Activated CD4-positive, alpha-beta T cell treated with anti-CD3 and anti-CD28 coated beads, Interleukin-2, amount 50 U/mL, for 16 hours (primary cell): ENCODE results near the gene ADRM1.

Source experiments
- DNase-seq: peaks from one replicate; pipeline ENCODE4 v3.0.0-alpha.2; 2020

ADRM1 gene

DNA sequence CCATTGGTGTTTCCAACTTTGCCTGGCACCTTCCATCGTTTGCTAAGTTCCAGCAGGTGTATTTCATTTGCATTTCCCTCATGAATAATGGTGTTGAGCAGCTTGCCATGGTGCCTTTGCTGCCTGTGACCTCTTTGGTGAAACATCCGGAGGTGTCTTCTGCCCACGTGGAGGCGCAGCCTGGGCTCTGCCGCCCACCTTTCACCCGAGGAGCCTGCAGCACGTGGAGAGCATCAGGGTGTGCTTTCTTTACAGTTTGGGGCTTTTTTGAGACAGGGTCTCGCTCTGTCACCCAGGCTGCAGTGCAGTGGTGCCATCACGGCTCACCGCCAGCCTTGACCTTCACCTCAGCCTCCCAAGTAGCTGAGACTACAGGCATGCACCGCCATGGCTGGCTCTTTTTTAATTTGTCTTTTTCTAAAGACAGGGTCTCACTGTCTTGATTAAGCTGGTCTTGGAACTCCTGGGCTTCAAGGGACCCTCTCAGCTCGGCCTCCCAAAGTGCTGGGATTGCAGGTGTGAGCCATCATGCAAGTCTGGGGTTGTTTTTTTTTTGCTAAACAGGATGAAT, 3.0 kb upstream of the ADRM1 start:
- no peak for DNase-seq

DNA sequence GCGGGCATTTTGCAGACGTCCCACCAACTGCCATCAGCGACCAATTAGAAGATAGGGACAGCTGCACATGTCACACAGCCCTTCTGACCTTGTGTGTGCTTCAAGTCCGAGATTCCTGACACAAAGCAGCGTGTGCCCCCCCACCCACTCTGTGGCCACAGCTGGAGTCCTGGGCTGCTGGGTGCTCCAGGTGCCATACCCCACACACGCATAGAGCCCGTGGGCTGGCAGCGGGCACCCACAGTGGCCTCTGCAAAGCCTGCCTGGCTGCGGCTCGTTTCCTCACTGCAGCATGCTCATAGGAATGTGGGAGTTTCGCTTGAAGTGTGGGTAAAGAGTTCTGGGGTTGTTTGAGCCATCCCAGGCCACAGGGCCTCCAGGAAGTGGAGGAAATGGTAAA, 2.5 kb upstream of the ADRM1 start:
- DNase-seq, result no peak

DNA sequence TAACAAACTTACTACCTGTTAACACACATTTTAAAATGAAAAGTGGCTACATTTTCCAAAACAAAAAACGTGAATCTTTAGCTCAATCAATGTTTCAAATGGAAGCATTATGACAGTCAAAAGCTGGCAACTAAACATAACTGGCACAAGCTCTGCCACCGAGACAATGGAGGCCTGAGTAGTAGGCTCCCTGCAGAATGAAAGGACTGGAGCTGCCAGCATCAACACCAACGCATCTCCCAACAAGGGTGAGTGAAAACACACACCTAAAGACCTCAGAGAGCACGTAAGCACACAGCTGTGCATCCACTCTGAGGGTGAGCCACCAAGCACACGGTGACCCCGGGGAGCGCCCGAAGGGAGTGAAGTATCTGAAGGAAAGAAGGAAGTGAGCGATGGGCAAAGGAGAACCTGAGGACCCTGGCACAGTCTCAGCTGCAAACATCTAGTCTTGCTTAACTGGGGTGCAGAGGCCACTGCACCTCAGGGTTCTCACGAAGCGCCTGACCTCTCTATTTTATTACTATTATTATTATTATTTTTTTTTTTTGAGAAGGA, 1.6 kb upstream of the ADRM1 start:
- DNase-seq, result no peak

DNA sequence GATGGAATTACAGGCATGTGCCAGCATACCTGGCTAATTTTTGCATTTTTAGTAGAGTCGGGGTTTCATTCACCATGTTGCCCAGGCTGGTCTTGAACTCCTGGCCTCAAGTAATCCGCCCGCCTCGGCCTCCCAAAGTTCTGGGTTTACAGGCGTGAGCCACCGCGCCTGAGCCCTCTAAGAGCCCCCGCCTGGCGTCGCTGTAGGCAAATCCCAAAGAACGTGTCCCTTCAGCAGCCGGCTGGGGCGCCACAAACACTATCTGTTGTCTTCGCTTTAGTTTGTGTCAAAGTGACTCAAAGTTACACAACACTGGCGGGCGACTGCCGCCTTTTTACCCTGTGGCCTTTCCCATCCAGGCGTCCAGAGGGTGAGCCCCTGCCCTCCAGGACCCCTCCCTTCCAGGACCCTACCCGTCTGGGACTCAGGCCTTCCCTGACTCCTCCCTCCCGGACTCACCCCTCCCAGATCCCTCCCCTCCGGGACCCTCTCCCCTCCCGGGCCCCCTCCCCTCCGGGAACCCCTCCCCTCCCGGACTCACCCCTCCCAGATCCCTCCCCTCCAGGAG, 940 bp upstream of the ADRM1 start:
- DNase-seq, result peak; percentile 94

DNA sequence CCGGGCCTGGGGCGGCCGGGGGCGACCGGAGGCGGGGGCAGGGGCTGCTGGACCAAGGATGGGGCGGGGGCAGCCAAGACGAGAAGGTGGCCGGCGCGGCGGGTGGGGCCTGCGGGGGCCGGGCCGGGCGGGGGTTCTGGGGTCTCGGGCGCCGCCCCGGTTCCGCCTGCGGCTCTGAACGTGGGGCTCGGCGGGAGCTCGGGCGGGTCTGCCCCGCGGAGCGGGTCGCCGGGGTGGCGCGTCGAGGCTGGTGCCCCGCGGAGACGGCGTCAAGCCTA, 204 bp downstream of the ADRM1 start:
- no peak for DNase-seq

DNA sequence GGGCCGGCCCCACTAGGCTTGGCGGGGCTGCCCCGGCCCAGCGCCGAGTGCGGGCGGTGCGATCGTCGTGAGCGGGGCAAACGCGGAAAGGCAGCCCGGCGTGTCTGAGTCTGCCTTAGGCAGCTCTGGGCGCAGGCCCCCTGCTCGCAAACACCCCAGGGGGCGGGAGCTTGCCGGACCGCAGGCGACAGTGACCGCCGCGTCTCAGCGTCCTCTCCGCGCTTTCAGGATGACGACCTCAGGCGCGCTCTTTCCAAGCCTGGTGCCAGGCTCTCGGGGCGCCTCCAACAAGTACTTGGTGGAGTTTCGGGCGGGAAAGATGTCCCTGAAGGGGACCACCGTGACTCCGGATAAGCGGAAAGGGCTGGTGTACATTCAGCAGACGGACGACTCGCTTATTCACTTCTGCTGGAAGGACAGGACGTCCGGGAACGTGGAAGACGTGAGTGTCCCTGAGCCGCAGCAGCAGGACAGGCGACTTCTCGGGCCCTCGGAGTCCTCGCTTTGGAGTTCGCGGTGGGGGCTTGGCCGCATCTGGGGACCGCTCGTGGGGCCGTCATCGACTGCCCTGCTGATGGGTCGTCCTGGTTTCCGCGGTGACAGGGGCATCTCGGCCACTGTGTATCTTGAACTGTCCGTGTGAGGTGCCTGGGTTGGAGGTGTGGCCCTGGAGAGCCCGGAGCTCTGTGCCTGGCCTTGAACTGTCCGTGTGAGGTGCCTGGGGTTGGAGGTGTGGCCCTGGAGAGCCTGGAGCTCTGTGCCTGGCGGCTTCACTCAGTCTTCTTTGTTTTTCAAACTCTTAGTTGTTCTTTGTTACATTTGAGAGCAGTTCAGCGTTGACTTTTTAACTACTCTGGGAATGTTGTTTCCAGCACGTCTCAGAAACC, 786 bp downstream of the ADRM1 start:
- peak; percentile 32 for DNase-seq

DNA sequence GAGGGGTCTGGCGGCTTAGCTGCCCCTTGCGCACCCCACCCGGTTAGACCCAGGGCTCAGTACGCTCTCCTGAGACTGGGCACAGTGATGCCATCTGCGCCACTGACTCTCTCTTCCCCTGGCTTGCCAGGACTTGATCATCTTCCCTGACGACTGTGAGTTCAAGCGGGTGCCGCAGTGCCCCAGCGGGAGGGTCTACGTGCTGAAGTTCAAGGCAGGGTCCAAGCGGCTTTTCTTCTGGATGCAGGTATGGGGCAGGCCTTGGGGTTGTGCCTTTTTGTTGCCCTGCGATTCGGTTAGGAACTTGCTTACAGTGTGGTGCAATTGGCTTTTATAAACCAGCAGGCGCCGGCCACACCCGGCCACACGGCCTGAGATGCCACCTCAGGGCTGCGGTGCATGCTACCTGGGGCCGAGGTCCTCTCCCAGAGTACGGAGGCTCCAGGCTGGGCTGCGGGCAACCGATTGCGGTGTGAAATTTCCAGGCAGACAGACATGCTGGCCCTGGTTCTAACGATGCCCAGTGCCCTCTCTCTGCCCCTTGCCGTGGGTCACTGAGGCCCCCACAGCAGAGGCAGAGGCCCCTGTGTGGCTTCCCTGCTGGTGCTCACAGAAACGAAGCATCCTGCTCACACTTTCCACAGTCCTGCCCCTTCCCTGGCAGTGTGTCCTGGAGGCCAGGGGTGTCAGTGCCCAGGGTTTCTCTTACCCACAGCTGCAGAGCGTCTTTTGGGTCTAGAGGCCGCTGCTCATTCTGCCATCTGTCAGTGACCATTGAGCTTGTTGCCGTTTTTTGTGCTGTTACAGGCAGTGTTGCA, 1.7 kb downstream of the ADRM1 start:
- DNase-seq, result no peak

DNA sequence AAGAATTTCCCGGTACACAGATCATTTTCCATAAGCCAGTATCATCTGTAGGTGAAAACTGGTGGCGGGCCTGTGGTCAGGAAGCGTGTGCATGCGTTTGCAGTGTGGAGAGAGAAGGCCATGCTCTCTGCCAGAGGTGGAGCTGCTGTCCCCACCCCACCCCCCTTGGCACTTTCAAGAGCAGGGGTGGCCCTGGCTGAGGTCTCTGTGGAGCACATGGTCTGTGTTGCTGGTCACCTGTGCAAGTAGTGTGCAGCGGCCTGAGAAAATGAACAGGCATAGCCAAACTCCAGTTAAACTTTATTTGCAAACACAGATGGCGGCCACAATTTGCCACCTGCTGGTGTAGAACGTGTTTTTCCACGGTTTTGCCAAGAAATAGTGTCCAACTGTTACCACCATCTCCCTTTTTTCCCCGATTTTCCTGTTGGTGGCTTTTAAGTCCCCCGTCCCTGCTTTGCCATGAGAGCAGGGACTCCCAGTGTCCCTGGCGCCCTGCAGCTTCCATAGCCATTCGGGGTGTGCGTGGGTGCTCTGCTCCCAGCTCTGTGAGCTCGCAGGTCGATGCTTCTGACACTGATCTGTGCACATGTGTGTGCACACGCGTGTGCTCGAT, 2.5 kb downstream of the ADRM1 start:
- DNase-seq, result no peak

DNA sequence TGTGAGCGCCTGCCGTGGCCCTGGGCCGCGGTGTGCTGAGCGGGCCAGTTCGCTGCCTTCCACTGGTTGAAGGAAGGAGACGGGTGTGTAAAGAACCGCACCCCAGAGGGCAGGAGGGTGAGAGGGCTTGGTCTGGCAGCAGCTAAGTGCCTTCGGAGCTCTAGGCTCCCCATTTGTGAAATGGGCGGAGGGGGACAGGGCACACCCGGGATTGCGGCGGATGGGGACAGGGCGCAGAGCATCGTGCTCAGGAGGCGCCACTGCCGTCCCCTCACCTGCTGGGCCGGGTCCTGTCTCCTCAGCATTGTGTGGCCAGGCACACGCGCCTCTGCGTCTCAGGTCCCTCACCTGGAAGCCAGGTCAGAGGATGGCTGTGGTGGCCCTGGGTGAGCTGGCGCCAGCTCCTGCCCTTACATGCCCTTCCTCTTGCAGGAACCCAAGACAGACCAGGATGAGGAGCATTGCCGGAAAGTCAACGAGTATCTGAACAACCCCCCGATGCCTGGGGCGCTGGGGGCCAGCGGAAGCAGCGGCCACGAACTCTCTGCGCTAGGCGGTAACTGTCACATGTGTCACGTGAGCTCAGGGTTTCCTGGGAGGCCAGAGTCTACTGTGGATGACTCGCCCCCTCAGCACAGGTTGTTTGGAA, 3.1 kb downstream of the ADRM1 start:
- no peak for DNase-seq

DNA sequence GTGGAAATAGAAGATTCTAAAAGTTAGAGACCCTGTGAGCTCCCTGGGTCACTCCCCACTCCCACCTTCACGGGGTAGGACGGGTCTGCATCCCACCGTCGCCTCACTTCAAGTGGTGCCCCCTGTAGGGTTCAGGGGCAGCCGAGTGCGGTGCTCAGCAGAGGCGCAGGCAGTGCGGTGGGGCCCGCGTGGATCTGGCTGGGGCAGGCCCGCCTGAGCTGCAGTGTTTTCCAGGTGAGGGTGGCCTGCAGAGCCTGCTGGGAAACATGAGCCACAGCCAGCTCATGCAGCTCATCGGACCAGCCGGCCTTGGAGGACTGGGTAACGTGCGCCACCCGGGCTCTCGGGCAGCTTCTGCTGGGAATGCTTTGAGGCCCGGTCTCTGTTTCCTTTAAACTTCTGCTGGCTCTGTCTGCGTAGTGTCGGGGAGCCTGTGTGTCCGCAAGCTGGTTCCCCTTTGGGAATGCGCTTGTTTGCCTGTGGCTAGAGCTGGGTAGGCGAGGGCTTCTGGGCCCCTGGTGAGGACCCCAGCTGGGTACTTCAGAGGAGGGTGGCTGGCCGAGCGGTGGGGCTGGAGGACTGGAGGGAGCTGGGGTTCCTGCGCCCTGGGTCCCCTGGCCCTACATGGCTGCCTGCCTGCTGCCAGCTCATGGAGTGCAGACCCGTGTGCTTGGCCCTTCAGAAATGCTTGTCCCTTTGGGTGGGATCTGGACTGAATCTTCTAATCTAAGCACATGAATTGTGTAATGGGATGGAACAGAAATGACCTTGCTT, 3.8 kb downstream of the ADRM1 start:
- no peak for DNase-seq

DNA sequence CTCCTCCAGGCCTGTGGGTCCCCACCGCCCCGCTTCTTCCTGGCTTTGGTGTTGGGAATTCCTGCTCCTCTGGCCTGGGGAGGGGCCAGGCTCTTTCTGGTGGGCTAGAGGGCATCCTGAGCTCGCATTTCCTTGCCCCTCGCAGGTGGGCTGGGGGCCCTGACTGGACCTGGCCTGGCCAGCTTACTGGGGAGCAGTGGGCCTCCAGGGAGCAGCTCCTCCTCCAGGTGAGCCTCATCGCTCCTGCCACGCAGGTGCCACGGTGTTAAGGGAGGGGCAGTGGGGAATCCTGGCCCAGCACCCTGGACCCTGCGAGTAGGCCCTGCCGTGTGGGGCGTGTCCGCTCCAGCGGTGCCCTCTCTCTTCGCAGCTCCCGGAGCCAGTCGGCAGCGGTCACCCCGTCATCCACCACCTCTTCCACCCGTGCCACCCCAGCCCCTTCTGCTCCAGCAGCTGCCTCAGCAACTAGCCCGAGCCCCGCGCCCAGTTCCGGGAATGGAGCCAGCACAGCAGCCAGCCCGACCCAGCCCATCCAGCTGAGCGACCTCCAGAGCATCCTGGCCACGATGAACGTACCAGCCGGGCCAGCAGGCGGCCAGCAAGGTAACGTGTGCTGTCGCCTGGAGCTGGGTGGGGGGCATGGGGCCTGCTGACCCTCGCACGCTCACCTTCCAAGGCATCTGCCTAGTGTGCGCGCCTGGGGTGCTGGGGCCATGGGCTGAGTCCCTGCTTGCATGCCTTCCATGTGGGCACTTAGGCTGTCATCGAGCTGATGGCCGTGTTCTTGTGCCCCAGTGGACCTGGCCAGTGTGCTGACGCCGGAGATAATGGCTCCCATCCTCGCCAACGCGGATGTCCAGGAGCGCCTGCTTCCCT, 4.7 kb downstream of the ADRM1 start:
- no peak for DNase-seq

DNA sequence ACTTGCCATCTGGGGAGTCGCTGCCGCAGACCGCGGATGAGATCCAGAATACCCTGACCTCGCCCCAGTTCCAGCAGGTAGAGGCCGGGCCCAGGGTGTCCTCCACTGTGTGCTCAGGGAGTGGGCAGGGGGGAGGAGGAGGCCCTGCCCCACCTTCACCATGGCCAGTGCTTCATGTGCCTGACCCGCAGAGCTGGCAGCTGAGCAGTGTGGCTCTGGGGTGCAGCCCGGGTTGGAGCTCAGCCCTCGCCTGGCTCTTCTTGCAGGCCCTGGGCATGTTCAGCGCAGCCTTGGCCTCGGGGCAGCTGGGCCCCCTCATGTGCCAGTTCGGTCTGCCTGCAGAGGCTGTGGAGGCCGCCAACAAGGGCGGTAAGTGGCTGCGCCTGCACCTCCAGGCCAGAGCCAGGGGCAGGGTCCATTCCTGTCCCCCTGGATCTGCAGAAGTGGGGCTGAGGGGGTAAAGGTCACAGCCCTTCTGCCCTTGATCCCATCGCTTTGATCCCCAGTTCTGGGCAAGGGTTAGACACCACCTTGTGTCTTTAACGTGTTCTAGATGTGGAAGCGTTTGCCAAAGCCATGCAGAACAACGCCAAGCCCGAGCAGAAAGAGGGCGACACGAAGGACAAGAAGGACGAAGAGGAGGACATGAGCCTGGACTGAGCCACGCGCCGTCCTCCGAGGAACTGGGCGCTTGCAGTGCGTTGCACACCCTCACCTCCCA, 5.5 kb downstream of the ADRM1 start:
- no peak for DNase-seq

DNA sequence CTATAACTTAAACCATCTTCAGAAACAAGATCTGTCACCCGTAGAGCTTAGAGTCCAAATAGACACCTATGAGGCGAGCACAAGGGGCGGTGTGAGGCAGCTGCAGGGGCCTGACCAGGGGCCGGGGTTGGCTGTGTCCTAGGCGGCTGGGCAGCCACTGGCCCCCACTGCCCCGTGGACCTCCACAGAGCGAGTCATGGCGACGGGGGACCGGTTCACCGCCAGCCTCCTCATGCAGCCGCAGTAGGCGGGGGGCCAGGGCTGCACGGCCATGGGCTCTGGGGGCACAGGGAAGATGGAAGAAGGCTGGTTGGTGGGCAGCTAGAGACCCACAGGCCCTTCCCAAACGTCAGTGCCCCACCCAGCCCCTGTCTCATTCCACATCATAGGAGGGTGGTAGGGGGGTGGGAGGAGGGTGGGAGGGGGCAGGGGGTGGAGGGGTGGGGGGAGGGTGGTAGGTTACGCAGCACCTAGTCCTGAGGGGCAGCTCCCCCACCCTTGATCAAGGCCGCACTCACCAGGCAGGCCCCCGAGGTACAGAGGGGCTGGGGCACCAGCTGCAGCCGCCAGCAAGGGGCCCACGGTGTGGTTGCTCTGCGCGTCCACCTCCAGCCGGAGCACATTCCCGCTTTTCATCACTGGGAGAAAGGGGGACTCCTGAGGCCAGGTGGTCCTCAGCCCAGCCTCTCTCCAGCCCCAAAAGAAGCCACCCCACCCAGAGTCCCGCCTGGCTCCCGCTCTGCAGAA, 6.6 kb downstream of the ADRM1 start:
- DNase-seq, result no peak

DNA sequence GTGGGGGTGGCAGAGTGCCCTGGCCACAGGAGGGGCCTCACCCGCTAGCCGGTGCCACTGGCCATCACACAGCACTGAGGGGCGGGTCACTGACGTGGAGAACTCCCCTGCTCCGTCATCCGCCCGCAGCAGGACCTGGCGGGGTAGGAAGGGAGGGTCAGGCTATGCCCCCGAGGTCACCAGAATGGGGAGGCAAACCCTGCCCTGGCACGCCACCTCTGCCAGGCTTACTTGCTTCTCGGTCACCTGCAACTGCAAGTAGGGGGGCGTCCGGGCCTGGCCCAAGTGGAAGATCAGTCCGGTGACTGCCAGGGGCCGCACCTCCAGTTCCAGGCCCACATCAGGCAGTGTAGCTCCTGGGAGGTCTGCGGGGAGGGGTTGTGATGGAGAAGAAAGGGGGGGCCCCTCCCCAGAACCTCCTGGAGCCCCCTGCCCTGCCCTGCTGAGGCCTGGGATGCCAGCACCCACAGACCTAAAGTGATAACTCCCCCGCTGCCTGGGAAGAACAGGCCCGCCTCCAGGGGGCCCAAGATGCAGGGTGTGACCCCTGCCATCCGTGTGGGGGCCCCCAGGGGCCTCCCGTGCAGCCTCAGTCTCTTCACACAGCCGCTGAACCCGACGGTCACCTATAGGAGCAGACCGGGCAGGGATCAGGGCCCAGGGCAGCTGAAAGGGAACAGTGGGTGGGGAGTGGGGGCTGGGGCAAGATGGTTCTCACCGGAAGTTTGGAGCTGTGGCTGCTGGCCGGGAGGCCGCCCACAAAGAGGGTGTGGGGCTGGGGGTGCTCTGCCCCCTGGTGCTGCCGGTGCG, 7.4 kb downstream of the ADRM1 start:
- no peak for DNase-seq

DNA sequence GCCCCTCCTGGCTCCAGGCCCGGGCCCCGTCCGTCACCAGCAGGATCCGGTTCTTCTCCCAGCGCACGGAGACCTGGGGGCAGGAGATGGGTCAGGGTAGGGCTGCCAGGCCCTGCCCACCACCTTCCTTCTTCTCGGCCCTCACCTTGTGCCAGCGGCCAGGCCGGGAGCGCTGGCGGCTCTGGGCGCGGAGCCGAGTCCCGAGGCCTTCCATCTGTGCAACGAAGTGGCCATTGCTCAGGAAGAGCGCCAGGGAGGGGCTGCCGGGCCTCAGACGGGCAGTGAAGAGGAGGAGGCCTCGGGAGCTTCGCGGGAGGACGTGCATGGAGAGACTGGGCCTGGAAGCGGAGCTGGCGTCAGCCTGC, 7.9 kb downstream of the ADRM1 start:
- DNase-seq, result no peak

DNA sequence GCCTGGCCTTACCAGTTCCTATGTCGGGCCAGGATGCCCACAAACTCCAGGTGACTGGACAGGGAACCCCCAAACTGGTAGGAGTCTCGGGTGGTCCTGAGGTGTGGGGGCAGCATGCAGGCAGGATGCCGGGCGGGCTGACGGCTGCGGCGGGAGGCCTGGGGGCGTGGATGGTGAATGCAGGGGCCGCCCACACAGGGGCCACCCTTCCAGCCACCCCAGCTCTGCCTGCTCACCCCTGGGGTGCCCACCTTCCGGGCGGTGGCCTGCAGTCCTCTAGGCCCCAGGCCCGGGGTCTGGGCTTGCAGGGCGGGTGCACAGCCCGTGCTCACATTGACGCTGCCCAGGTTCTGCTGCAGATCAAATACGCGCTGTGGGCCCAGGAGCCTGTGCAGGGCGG, 8.4 kb downstream of the ADRM1 start:
- DNase-seq, result no peak

DNA sequence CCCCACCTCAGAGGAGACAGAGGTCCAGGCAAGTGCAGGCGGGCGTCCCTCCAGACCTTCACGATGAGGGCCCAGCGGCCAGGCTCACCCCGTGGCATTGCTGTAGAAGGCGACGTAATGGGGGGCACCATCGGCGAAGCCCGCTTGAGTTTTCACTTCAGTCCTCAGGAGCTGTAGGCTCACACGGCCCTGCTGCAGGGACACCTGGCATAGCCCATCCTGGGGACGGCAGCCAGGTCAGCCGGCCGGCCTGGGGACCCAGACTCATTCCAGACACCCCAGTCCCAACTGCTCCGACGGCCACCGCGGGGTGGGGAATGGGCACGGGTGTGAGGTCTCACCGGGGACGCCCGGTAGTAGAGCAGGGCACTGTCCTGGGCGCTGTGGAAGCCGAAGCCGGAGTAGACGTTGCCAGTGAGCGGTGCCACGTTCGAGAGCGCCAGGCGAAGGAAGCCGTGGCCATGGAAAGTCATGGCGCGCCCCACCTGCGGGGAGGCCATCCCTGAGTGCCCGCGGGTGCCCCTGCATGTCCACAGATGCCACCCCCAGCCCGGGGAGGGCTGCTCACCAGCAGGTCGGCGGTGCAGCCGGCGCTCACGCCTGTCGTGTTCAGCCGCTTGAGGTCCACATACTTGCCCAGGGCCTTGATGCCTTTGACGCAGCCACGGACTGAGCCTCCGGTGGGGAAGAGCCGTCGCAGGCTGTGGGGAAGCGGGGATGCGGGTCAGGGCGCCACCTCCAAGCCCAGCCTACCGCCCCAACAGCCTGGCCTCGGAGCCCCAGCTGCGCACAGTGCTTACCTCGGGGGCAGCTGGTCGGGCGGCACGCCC, 9.2 kb downstream of the ADRM1 start:
- DNase-seq, result no peak

DNA sequence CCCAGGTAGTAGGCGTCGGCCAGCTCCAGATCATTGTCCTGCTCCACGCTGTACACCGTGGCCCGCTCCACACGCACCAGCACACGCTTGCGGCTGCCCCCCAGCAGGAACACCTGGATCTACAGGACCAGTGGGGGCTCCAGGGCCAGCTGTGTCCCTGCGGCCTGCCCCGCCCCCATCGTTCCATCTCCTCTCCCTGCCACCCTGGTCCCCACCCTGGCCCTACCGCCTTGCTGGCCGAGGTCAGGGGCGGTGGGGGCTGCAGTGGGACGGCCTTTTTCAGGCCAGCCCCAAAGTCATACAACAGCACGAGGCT, 9.8 kb downstream of the ADRM1 start:
- DNase-seq, result no peak
